Stimulated activated CD8-positive, alpha-beta memory T cell treated with anti-CD3 and anti-CD28 coated beads, Interleukin-4, amount 100 ng/mL, for 1 hour (primary cell): ENCODE data around the gene RANBP3.

Experiments used
- DNase-seq, 2 donors: peaks; one replicate each; pipeline ENCODE4 v3.0.0-alpha.2; 2020; ENCODE audit warnings: low read depth in 2 of 2, low spot score in 1 of 2

The RANBP3 gene

GRCh38 chr19:5952193-5953029 is 25.5 kb downstream of the RANBP3 start:
- no peak for DNase-seq

- DNase-seq = no peak
Measured at GRCh38 chr19:5951338-5951861, 26.5 kb downstream of the RANBP3 start.

DNA sequence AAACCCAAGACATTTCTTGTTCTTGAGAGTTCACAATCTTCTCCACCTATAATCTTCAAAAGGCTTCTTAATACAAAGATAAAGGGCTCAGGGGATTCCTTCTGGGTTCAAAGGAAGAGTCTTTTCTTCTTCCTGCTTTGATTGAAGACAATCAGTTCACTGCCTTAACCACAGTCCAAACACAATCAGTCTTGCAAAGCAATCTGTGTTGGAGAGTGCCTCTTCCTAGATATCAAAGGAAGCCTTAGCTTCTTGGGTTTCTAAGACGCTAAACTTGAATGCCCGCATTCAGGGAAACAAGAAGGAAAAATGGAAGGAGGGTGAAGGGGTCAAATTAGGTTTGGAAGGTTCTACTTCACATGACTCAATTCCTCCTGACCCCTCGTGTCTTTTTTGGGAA is 27.2 kb downstream of the RANBP3 start:
- no peak for DNase-seq

DNA sequence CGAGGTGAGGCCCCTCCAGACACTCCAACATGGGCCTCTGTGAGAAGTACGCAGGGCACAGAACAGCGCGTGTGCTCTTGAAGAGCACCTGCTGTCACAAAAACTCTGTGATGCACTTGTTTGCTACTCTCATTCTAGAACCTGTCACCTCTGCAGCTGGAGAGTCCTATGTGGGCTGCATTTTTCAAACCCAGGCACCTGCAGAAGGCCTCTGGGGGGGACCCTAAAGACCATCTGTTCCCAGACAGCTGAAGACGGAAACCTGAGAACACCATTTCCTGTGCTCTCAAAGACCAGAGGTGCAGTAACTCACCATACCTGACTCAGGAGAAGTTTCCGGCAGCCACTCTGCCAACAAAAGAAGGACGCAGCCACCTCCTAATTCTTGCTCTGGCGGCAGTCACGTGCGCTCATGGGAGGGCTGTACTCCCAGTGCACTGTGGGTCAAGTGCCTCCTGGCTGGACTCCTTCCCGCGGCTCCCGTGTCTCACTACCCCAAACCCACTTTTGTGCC is 28.1 kb downstream of the RANBP3 start:
- no peak for DNase-seq

GRCh38 chr19:5948752-5949564 is 29.0 kb downstream of the RANBP3 start:
- no peak for DNase-seq

DNA sequence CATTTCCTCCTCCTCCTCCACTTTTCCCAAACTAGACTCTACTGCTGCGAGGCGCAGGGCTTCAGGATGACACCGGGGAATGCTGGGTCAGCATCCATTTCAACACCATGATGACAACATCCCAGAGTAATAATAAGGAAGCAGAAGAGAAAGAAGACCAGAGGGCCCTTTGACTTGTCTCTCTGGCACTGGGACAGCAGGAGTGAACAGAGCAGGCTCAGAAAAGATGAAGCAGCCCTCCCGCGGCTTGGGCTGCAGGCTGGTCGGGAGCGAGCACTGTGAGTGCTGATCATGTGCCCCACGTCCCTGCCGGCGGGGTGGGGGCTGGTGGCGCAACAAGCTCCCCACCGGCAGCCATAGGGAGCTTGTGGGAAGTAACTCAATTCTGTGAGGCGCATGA is 30.5 kb downstream of the RANBP3 start:
- no peak for DNase-seq

DNA sequence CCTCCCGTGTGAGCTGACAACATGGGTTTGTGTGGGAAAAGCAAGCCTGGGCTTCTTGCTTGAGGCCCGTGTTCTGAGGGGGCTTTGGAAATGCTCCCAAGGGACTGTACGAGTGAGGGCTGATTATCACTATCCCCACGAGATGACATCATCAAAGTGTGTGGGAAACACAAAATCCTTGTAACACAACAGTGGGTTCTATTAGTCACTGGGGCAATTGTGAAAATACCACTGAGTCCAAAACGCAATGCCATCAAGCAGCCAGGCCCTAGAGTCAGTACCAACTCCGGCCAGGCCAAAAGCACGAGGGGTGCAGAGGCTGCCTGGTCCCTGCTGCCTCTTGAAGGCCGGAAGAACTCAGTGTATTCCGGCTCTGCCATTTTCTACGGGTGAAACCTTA is 34.3 kb downstream of the RANBP3 start:
- DNase-seq = no peak

- no peak for DNase-seq
Measured at GRCh38 chr19:5943045-5943444, 34.9 kb downstream of the RANBP3 start.

DNA sequence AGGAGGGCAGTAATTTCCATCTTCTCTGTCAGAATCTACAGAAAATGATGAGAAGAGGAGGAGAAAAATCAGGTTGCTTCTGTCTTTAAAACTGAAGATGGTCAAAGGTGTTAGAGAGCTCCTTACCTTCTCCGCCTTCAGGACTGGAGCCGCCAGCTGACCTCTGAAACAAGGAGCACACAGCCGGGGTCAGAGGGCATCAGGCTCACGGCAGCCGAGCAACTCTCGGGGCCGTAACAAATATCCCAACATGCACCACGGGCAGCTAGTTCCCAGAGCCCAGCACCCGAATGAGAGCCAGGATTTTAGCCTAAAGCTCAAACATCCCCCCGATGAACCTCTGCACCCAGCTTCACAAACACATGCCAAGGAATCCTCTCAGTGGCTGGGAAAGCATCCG is 36.3 kb downstream of the RANBP3 start:
- no peak for DNase-seq

DNA sequence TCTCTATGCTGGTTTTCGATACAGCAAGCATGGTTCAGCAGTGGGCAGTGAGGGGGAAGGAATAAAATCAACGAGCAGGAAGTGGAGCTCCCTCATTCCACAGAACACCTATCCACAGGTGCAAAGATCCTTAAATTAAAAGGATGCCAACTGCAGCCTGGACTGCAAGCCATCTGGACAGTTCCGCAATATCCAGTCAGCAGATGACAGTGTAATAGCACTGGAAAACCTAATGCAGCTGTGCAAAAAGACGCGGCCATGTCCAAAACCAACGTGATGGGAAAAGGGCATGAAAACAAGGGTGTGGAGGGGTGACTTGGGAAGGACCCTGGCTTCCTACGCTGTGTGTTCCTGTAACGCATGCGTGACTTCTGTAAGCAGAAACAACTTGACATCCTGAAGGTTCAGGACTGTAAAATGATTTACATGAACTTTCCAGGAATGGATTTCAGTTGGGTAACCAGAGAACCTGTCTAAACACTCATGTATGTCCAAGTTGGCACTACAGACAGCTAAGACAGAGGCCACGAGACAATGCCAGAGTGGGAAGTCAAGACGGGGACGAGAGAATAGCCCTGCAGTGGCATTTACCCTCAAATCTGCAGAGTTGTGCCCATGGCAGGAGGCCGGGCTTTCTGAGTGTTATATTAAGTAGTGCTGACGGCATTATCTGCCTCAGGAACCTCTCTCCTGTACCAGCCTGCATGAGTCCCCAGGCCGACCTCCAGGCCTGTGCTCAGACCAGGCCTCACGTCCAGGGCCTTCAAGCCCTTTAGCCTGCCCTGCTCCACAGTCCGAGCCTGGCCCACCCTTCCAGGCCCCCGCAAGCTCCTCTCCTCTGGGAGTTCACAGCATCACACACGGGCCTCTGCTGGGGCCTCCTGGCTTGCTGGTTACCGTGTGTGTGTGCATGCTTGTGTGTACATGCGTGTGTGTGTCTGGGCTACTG is 37.4 kb downstream of the RANBP3 start:
- DNase-seq = no peak

GRCh38 chr19:5937550-5937949 is 40.4 kb downstream of the RANBP3 start:
- no peak for DNase-seq

- no peak for DNase-seq
Measured at GRCh38 chr19:5936292-5936592, 41.7 kb downstream of the RANBP3 start.

DNA sequence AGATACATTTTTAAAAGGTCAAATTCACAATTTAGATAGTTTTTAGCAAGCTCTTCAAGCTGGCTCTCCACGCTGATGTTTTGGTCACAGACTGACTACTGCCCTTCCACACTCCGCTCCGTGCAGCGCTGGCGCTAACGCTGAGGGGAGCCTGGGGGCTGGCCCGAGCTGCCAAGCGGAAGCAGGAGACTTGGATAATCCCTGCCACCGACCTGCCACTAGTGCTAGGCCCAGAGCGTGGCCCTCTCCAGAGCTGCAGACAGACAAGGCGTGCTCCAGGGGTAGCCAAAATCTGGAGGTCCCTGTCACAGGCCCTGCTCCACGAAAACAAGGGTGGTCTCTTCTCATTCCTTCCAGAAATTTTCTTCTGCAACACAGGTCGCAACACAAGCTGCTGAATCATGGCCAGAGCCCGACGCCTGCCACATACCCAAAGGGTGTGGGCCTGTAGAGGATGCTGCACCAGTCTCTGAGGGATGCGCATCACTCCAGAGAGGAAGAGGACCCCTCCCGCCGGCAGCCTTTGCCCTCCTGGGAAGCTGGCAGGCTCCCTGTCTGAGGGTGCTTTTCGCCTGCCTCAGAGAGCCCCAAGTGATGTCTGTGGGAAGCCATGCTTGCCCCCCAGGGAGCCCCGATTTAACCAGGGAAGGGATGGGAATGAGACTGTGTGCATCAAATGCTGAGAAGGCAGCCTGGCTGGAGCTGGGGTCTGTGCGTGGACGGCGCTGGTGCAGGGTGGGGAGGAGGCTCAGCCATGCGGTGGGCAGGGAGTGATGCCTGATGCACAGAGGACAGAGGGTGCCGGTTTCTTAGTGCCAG is 42.3 kb downstream of the RANBP3 start:
- no peak for DNase-seq

DNA sequence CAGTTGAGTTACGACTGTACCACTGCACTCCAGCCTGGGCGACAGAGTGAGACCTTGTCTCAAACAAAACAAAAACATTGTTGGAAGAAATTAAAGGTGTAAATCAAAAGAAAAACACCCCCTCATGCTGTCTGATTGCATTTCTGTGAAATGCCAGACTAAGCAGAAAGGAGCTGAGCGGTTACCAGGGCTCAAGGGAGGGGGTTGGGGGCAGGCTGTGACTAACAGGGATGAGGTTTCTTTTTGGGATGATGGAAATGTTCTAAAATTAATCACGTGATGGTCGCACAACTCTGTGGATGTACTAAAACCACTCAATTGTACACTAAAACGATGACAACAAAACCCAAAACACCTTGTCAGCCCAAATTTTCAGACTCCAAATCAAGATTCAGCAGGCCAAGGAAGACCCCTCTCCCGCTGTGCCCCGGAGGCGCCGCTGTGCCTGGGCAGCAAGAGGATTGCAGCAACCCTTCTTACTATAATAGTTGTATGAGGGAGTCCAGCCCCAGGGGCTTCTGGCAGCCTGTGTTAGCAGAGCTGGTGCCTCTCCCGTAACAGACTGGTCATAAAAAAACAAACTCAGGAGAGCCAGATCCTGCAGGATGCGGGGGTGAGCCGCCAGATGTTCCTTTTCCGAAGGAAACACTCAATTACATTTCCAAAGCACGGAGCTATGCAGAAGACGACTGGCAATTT is 43.0 kb downstream of the RANBP3 start:
- no peak for DNase-seq

- no peak for DNase-seq
Measured at GRCh38 chr19:5934069-5934401, 43.9 kb downstream of the RANBP3 start.

DNA sequence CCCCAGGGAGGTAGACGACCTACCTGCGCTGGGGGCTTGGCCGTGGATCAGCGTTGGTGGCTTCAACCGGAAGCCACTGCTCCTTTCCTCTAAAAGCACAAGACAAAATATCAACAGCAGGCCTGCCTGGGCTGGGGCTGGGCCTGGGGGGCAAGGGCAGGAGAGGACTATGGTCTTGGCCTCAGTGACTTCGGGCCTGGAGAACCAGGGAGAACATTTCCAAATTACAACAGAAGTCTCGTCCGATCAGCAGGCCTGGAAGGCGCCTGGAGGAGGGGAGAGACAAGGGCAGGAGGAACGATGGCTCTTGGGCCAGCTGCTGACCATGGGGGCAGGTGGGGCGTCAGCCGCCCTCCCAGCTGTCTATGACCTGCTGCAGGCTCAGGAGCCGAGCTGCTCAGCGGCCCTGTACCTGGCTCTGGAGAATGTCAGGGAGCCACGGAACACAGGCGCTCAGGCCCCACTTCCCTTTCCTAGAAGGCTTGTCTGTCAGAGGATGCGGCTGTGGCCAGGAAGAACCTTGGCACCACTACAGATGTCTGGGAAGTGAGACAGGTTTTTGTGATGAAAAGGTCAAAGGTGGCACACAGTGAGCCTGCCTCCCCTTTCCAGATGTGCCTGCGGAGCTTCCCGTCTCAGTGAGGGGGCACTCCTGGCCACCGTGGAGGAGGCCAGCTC is 44.4 kb downstream of the RANBP3 start:
- DNase-seq = no peak

DNA sequence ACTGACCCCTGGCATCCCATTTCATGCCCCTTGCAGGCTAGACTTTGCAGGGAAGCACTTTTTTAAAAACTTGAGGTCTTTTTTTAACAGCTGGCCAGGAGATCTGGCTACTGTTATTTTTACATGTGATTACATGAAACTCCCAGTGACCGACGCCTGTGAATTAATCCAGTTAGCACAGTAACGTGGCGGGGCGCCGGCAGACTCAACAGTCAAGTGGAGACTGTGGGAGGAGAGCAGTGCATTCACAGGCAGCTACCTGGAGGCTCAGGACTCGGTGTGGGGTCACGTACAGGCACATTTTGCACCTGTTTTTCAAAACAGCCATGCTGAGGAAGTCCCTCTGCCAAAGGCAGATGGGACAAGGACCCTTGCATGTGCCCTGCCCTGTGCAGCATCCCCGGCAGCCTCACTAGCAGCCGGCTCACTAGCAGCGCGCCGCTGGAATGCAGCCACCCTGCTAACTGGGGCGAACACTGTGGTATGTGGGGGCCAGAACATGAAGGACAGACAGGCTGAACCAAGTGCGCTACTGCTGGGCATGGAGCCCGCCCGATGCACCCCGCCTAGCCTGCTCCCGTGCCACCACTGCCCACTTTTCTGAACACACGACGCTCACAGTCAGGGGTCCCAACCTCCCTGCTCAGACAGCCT is 45.2 kb downstream of the RANBP3 start:
- no peak for DNase-seq

- DNase-seq = no peak
Measured at GRCh38 chr19:5932146-5932545, 45.8 kb downstream of the RANBP3 start.

- no peak for DNase-seq
Measured at GRCh38 chr19:5931251-5931650, 46.7 kb downstream of the RANBP3 start.
